ENCODE measurements around the gene PMPCA.

DNA sequence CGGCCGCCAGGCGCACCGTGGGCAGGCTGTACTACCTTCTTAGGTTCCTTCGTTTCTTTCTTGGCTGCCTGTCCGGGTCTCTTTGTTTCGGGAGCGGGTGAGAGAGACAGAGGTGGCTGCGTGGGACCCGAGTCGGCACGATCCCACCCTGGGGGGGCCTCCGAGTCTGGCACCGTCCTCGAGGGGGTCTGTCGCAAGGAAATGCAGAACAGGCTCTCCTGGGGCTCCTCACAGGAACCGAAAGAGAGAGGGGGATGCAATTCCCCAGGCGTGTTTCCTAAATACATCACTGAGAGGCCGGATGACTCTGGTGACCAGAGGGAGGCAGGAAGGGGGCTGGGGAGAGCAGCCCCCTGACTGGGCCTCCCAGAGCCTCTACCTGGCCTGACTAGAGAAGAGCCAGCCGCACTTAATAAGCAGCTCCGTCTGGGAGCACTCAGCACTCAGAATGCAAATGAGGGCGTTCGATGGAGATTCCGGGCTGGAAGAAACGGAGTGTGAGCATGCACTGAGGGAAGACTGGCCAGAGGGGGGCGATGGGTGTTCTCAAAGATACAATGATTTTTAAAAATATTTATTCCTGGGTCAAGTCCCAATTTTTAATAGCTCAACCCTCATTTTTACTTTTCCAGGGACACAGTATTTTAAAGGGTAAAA is 40.9 kb downstream of the PMPCA start:
- TF ChIP-seq PTBP1 (IDR thresholded peaks at IDR 0.05; ENCODE audit: low read depth, low read length, poor library complexity, severe bottlenecking) (no peak), MEIS2 (CRISPR knock-in tag; IDR thresholded peaks at IDR 0.05) (no peak)

Data from HepG2 (cell line).